ENCODE results near the gene WWP2. TPM values are rescaled to one million over a fixed set of nuclear protein-coding genes. Genes with fewer than 3 reads are reported as not detected.

The WWP2 gene
- polyA plus RNA-seq, 1 donor (not counting 4 experiments of a cell fraction or from before 2014, with no cell fraction given), result 6.9 TPM

- Histone ChIP-seq H3K9me3 (ENCODE audit: control insufficient read depth, low read depth, low read length) (no peaks in the 10 kb centered on the region), H3K79me2 (ENCODE audit: control insufficient read depth, insufficient read depth, low read length) (peaks cover 31% of the 10 kb centered on the region), H3K27me3 (ENCODE audit: control insufficient read depth, extremely low read depth, insufficient read depth, low read length) (no peaks in the 10 kb centered on the region), H3K27ac (ENCODE audit: control insufficient read depth, insufficient read depth, low read length) (no peak overlapping the region), H2AFZ (ENCODE audit: control insufficient read depth, low read length) (no peak overlapping the region), H3K9ac (ENCODE audit: control insufficient read depth, extremely low read depth, insufficient read depth, low read length) (no peak overlapping the region), H3K4me1 (ENCODE audit: control insufficient read depth, extremely low read depth, insufficient read depth, low read length) (peaks cover 27% of the 10 kb centered on the region), H3K4me2 (ENCODE audit: control insufficient read depth, extremely low read depth, insufficient read depth, low read depth, low read length) (peak overlapping the region; percentile 81), H3K36me3 (ENCODE audit: control insufficient read depth in 2 of 2, extremely low read depth in 1 of 2, insufficient read depth in 2 of 2, low read length in 2 of 2) (peaks cover 2 to 5% of the 10 kb centered on the region in 2 experiments), H3K4me3 (ENCODE audit: control insufficient read depth in 2 of 3, extremely low read depth in 1 of 3, insufficient read depth in 2 of 3, low read depth in 1 of 3, low read length in 3 of 3) (peak overlapping the region in 2 of 3 experiments; percentile 32 to 78), H3K9me1 (ENCODE audit: control insufficient read depth, extremely low read depth, insufficient read depth, low read length) (no peaks in the 10 kb centered on the region), H4K20me1 (ENCODE audit: control insufficient read depth, extremely low read depth, insufficient read depth, low read length) (no peaks in the 10 kb centered on the region)
- DNase-seq (ENCODE audit: low read depth, low spot score) (no peak), FAIRE-seq (no peak)
- TF ChIP-seq EZH2 (IDR thresholded peaks at IDR 0.05; ENCODE audit: low read length) (no peak), CTCF (optimal IDR thresholded peaks at IDR 0.05 in 1 of 3, IDR thresholded peaks at IDR 0.05 in 1 of 3, conservative IDR thresholded peaks at IDR 0.05 in 1 of 3; ENCODE audit: extremely low read depth in 1 of 3, insufficient read depth in 2 of 3, low read length in 3 of 3) (no peak)
- dilution Hi-C loops (cut with MboI; ENCODE audit: extremely low pct_ligation_motif_present, low sequenced_read_pairs), result no loop called here
These were observed 37.7 kb upstream of the WWP2 start for GRCh38 chr16:69724414-69724873.

- Histone ChIP-seq H3K4me1 (ENCODE audit: control insufficient read depth, extremely low read depth, insufficient read depth, low read length) (peaks cover 27% of the 10 kb centered on the region), H4K20me1 (ENCODE audit: control insufficient read depth, extremely low read depth, insufficient read depth, low read length) (no peaks in the 10 kb centered on the region), H3K9me3 (ENCODE audit: control insufficient read depth, low read depth, low read length) (no peaks in the 10 kb centered on the region), H3K9ac (ENCODE audit: control insufficient read depth, extremely low read depth, insufficient read depth, low read length) (peak overlapping the region; percentile 44), H3K27me3 (ENCODE audit: control insufficient read depth, extremely low read depth, insufficient read depth, low read length) (no peaks in the 10 kb centered on the region), H3K27ac (ENCODE audit: control insufficient read depth, insufficient read depth, low read length) (peak overlapping the region; percentile 30), H3K79me2 (ENCODE audit: control insufficient read depth, insufficient read depth, low read length) (peaks cover 31% of the 10 kb centered on the region), H3K9me1 (ENCODE audit: control insufficient read depth, extremely low read depth, insufficient read depth, low read length) (no peaks in the 10 kb centered on the region), H3K4me2 (ENCODE audit: control insufficient read depth, extremely low read depth, insufficient read depth, low read depth, low read length) (peak overlapping the region; percentile 81), H3K4me3 (ENCODE audit: control insufficient read depth in 2 of 3, extremely low read depth in 1 of 3, insufficient read depth in 2 of 3, low read depth in 1 of 3, low read length in 3 of 3) (peak overlapping the region in 2 of 3 experiments; percentile 32 to 78), H3K36me3 (ENCODE audit: control insufficient read depth in 2 of 2, extremely low read depth in 1 of 2, insufficient read depth in 2 of 2, low read length in 2 of 2) (peaks cover 2 to 5% of the 10 kb centered on the region in 2 experiments), H2AFZ (ENCODE audit: control insufficient read depth, low read length) (peak overlapping the region; percentile 31)
- DNase-seq (ENCODE audit: low read depth, low spot score) (no peak), FAIRE-seq (no peak)
- TF ChIP-seq CTCF (optimal IDR thresholded peaks at IDR 0.05 in 1 of 3, IDR thresholded peaks at IDR 0.05 in 1 of 3, conservative IDR thresholded peaks at IDR 0.05 in 1 of 3; ENCODE audit: extremely low read depth in 1 of 3, insufficient read depth in 2 of 3, low read length in 3 of 3), result no peak
- TF ChIP-seq EZH2 (IDR thresholded peaks at IDR 0.05; ENCODE audit: low read length), result no peak
- dilution Hi-C loops (cut with MboI; ENCODE audit: extremely low pct_ligation_motif_present, low sequenced_read_pairs), result no loop called here
These were observed 37.1 kb upstream of the WWP2 start for GRCh38 chr16:69724981-69725479.

Data from keratinocyte (primary cell).